ENCODE results near the gene CNTN4.

DNA sequence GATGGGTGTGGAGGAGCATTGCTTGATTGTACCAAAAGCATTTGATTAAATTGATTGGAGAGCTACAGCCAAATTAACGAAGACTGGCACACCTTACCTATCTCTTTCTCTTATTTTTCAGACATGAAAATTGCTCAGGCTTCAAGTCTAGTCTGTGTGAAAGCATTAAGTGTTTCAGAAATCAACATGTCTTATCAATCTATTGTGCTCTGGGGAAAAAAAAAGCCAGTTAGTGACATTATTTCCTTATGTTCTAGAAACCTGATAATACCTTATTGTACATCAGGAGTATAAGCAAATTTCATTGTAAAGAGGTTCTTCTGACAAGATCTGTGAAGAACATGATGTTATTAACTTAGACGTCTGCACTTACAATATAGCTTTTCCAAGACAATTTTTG, 546.3 kb downstream of the CNTN4 start:
- TF ChIP-seq FOXA1 (IDR thresholded peaks at IDR 0.05) (no peak), SP1 (IDR thresholded peaks at IDR 0.05) (no peak), HDGF (IDR thresholded peaks at IDR 0.05; ENCODE audit: borderline replicate concordance) (no peak), ARNT (IDR thresholded peaks at IDR 0.05) (no peak), FOXK2 (IDR thresholded peaks at IDR 0.05) (no peak), ZNF384 (IDR thresholded peaks at IDR 0.05) (no peak), LEF1 (IDR thresholded peaks at IDR 0.05; ENCODE audit: borderline replicate concordance) (no peak), BHLHE40 (IDR thresholded peaks at IDR 0.05; ENCODE audit: borderline replicate concordance) (no peak), FOXM1 (IDR thresholded peaks at IDR 0.05; ENCODE audit: borderline replicate concordance) (no peak), ELF4 (IDR thresholded peaks at IDR 0.05) (no peak)
- TF ChIP-seq, protein P1, sequence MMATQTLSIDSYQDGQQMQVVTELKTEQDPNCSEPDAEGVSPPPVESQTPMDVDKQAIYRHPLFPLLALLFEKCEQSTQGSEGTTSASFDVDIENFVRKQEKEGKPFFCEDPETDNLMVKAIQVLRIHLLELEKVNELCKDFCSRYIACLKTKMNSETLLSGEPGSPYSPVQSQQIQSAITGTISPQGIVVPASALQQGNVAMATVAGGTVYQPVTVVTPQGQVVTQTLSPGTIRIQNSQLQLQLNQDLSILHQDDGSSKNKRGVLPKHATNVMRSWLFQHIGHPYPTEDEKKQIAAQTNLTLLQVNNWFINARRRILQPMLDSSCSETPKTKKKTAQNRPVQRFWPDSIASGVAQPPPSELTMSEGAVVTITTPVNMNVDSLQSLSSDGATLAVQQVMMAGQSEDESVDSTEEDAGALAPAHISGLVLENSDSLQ (IDR thresholded peaks at IDR 0.05): no peak

Data from HEK293T (cell line).